Thyroid gland (tissue), 4 donors: ENCODE data around the gene ABCA5.

Experiments used
- CTCF ChIP-seq, 6 experiments: fragments of 200-600 bp in 3 of 6; fragments of 450-650 bp in 3 of 6; sonication (generic) in 3 of 6; IDR thresholded peaks; one replicate each; pipeline ENCODE4 v1.5.1; 2016 to 2019; ENCODE audit warnings: antibody characterized with exemption in 6 of 6, mild to moderate bottlenecking in 2 of 6, inconsistent platforms in 1 of 6, moderate library complexity in 1 of 6
- POLR2A ChIP-seq, 2 donors: fragments of 450-650 bp; IDR thresholded peaks; one replicate each; pipeline ENCODE4 v1.6.1; 2017; ENCODE audit warnings: antibody characterized with exemption in 2 of 2, mild to moderate bottlenecking in 2 of 2, moderate library complexity in 1 of 2

GRCh38 chr17:69271023-69271422 lies 55.9 kb downstream of the ABCA5 start:
- no peak for TF ChIP-seq CTCF (IDR thresholded peaks at IDR 0.05)
- no peak for TF ChIP-seq POLR2A (IDR thresholded peaks at IDR 0.05)
